Vein endothelial cell (primary cell): Measurements from ENCODE around the gene RAB5A. TPM values are rescaled to one million over a fixed set of nuclear protein-coding genes. Genes with fewer than 3 reads are reported as not detected.

Experiments used
- small RNA-seq: library from RNA; depleted of rRNA; stranded (forward); fragments of <200 nt; gene quantifications from one replicate; pipeline ENCODE3, GENCODE V24; 2012
- total RNA-seq: library from RNA; depleted of rRNA; stranded (reverse); fragments of >200 nt; gene quantifications from 2 replicates; pipeline ENCODE4 v1.2.3, GENCODE V29; 2012

RAB5A gene
- total RNA-seq: 119 and 131 TPM in 2 replicates

DNA sequence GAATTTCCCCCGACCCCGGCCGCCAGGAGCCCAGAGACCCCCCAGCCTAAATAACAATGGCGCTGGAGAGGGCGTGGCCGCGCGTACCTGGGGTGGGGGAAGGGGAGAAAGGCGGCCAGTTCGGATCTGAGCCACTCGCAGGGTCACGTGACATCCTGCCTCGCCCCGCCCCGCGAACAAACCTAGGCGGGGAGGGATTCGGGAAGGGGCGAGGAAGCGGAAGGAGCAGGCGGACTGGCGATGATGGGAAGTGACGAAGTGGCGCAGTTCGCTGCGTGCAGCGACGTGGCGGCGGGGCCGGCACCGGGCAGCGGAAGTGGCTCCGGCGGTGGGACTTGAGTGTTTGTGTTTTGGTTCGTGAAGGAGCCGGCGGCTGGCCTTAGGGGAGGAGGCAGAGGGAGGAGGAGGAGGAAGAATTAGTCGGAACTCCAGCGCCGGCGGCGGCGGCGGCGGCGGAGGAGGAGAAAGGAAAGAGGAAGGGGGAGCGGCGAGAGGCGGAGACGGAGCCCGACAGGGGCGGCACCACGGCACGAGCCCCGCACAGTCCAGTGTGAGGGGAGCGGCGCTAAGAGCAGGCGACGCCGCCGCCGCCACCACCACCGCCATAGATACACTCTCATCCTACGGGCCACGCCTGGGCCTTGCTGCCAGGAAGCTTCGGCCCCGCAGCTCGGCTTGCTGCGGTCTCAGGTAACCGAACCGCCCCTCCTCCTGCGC is at the start of gene RAB5A:
Gene RAB5A (plus strand): TSS at position 266 of the 717 bp plus-strand sequence. CDS start 3,802 bp downstream, outside the sequence.

DNA sequence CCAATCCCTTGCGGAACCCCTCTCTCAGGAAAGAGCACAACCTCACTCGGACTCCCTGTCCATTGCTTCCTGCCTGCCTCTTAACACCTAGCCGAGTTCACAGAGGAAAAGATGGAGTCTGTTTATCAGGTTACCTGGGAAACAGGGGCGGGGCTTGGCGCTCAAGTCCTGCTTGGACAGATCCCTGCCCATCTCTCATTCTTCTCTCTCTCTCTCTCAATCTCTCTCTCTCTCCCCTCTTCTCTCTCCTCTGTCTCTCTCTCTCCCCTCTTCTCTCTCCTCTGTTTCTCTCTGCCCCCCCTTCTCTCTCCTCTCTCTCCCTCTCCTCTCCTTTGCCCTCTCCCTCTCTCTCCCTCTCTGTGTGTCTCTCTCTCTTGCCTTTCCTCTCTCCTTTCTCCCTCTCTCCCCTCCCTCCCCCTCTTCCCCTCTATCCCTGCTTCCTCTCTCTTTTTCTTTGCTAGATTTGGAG is 12.8 kb upstream of the RAB5A start, which contains the start of gene EFHB:
Gene EFHB (minus strand): TSS at position 120 of the 469 bp plus-strand sequence. CDS start 199 bp downstream, outside the sequence.

DNA sequence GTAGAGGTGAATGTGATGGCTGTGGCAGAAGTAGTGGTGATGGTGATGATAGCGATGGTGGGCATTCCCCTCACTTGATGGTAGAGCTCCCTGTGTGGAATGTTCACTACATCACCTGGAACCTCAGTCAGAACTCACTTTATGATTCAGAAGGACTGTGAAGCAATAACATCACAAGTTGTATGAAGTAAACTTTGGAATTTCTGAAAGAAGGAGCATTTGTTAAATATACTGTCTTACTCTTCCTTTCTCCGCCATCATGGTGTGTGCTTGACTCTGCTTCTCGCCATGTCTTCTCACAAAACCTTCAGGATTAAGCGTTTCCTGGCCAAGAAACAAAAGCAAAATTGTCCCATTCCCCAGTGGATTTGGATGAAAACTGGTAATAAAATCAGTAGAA is 65.3 kb downstream of the RAB5A start, which contains the start of gene PP2D1:
Gene PP2D1 (minus strand): TSS at position 101 of the 400 bp plus-strand sequence. CDS start 192 bp downstream, outside the sequence.

Small RNAs within 50 kb of the gene (small RNA-seq; reads per million reads assigned to genes)
- gene RNU4-85P (not detected), gene RPL39P18 (not detected)

Other genes starting within 250 kb of the RAB5A start
- gene EFHB, start 12.9 kb upstream of the RAB5A start, total RNA-seq: 0.33 TPM in 1 of 2 replicates, not detected in the other
- not detected in 2 replicates for gene PP2D1, start 65.2 kb downstream of the RAB5A start, total RNA-seq
- gene KAT2B, start 93.3 kb downstream of the RAB5A start, total RNA-seq: 7.8 and 13.4 TPM in 2 replicates
- 4.6 and 7.1 TPM in 2 replicates for gene SGO1, start 239.1 kb downstream of the RAB5A start, total RNA-seq